ENCODE results near the gene GRP.

GRP gene

GRCh38 chr18:59202258-59202820 is 17.6 kb upstream of the GRP start:
- Histone ChIP-seq H3K4me1 (ENCODE audit: control insufficient read depth, insufficient read depth, low read length) (no peaks in the 10 kb centered on the region), H3K9ac (ENCODE audit: low read length in 2 of 2) (no peak overlapping the region), H3K4me3 (ENCODE audit: low read length in 2 of 2) (no peak overlapping the region), H3K27ac (ENCODE audit: low read length) (no peak overlapping the region), H3K36me3 (ENCODE audit: control insufficient read depth in 2 of 2, insufficient read depth in 2 of 2, low read length in 2 of 2) (no peaks in the 10 kb centered on the region), H3K27me3 (ENCODE audit: control insufficient read depth in 1 of 2, insufficient read depth in 2 of 2, low read length in 2 of 2) (peaks cover 0 to 7% of the 10 kb centered on the region in 2 donors), H3K9me3 (ENCODE audit: control insufficient read depth in 2 of 2, low read length in 2 of 2) (no peaks in the 10 kb centered on the region)

GRCh38 chr18:59207506-59207905 is 12.5 kb upstream of the GRP start:
- no peaks in the 10 kb centered on the region for H3K36me3 ChIP-seq (ENCODE audit: control insufficient read depth in 2 of 2, insufficient read depth in 2 of 2, low read length in 2 of 2)
- H3K27me3 ChIP-seq (ENCODE audit: control insufficient read depth in 1 of 2, insufficient read depth in 2 of 2, low read length in 2 of 2), result peaks cover 0 to 5% of the 10 kb centered on the region in 2 donors
- H3K9me3 ChIP-seq (ENCODE audit: control insufficient read depth in 2 of 2, low read length in 2 of 2), result no peaks in the 10 kb centered on the region
- no peak overlapping the region for H3K4me3 ChIP-seq (ENCODE audit: low read length in 2 of 2)
- no peaks in the 10 kb centered on the region for H3K4me1 ChIP-seq (ENCODE audit: control insufficient read depth, insufficient read depth, low read length)
- no peak overlapping the region for H3K27ac ChIP-seq (ENCODE audit: low read length)
- H3K9ac ChIP-seq (ENCODE audit: low read length in 2 of 2), result no peak overlapping the region

DNA sequence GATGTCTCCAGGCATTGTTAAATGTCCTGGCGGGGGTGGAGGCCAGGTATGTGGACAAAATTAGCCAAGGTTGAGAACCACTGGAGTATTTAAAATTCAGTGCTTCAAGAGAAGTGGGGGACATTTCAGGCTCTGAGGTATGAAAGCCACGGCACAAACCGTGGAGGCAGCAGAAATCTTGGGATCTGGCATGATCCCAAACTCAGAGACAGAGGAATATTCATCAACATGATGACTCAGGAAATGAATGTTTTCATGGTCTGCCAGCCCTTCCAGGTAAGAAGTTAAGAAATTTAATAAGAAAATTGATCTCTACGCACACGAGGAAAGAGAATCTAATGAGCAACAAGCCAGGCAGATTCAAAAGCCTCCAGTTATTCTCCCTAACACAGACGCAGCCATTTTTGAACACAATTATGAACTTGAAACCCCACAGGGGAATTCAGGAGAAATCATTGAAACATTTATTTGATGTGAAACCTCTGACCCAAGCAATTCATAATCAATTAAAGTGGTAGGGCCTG is 11.3 kb upstream of the GRP start:
- H3K4me1 ChIP-seq (ENCODE audit: control insufficient read depth, insufficient read depth, low read length), result no peaks in the 10 kb centered on the region
- H3K4me3 ChIP-seq (ENCODE audit: low read length in 2 of 2), result no peak overlapping the region
- H3K36me3 ChIP-seq (ENCODE audit: control insufficient read depth in 2 of 2, insufficient read depth in 2 of 2, low read length in 2 of 2), result no peaks in the 10 kb centered on the region
- H3K9me3 ChIP-seq (ENCODE audit: control insufficient read depth in 2 of 2, low read length in 2 of 2), result no peaks in the 10 kb centered on the region
- no peak overlapping the region for H3K27ac ChIP-seq (ENCODE audit: low read length)
- peaks cover 0 to 5% of the 10 kb centered on the region in 2 donors for H3K27me3 ChIP-seq (ENCODE audit: control insufficient read depth in 1 of 2, insufficient read depth in 2 of 2, low read length in 2 of 2)
- no peak overlapping the region for H3K9ac ChIP-seq (ENCODE audit: low read length in 2 of 2)

GRCh38 chr18:59210299-59210698 is 9.7 kb upstream of the GRP start:
- peaks cover 0 to 8% of the 10 kb centered on the region in 2 donors for H3K27me3 ChIP-seq (ENCODE audit: control insufficient read depth in 1 of 2, insufficient read depth in 2 of 2, low read length in 2 of 2)
- H3K9me3 ChIP-seq (ENCODE audit: control insufficient read depth in 2 of 2, low read length in 2 of 2), result no peaks in the 10 kb centered on the region
- no peak overlapping the region for H3K9ac ChIP-seq (ENCODE audit: low read length in 2 of 2)
- H3K36me3 ChIP-seq (ENCODE audit: control insufficient read depth in 2 of 2, insufficient read depth in 2 of 2, low read length in 2 of 2), result no peaks in the 10 kb centered on the region
- H3K4me3 ChIP-seq (ENCODE audit: low read length in 2 of 2), result no peak overlapping the region
- no peaks in the 10 kb centered on the region for H3K4me1 ChIP-seq (ENCODE audit: control insufficient read depth, insufficient read depth, low read length)
- no peak overlapping the region for H3K27ac ChIP-seq (ENCODE audit: low read length)

GRCh38 chr18:59211629-59212028 is 8.3 kb upstream of the GRP start:
- H3K27ac ChIP-seq (ENCODE audit: low read length), result no peak overlapping the region
- no peaks in the 10 kb centered on the region for H3K4me1 ChIP-seq (ENCODE audit: control insufficient read depth, insufficient read depth, low read length)
- peaks cover 0 to 5% of the 10 kb centered on the region in 2 donors for H3K27me3 ChIP-seq (ENCODE audit: control insufficient read depth in 1 of 2, insufficient read depth in 2 of 2, low read length in 2 of 2)
- no peak overlapping the region for H3K4me3 ChIP-seq (ENCODE audit: low read length in 2 of 2)
- H3K36me3 ChIP-seq (ENCODE audit: control insufficient read depth in 2 of 2, insufficient read depth in 2 of 2, low read length in 2 of 2), result no peaks in the 10 kb centered on the region
- H3K9ac ChIP-seq (ENCODE audit: low read length in 2 of 2), result no peak overlapping the region
- H3K9me3 ChIP-seq (ENCODE audit: control insufficient read depth in 2 of 2, low read length in 2 of 2), result no peaks in the 10 kb centered on the region

GRCh38 chr18:59218018-59218417 is 1.9 kb upstream of the GRP start:
- H3K36me3 ChIP-seq (ENCODE audit: control insufficient read depth in 2 of 2, insufficient read depth in 2 of 2, low read length in 2 of 2), result no peaks in the 10 kb centered on the region
- H3K27ac ChIP-seq (ENCODE audit: low read length), result no peak overlapping the region
- H3K9ac ChIP-seq (ENCODE audit: low read length in 2 of 2), result no peak overlapping the region
- H3K27me3 ChIP-seq (ENCODE audit: control insufficient read depth in 1 of 2, insufficient read depth in 2 of 2, low read length in 2 of 2), result peaks cover 31 to 41% of the 10 kb centered on the region in 2 donors
- no peaks in the 10 kb centered on the region for H3K9me3 ChIP-seq (ENCODE audit: control insufficient read depth in 2 of 2, low read length in 2 of 2)
- H3K4me1 ChIP-seq (ENCODE audit: control insufficient read depth, insufficient read depth, low read length), result peaks cover 7% of the 10 kb centered on the region
- no peak overlapping the region for H3K4me3 ChIP-seq (ENCODE audit: low read length in 2 of 2)

DNA sequence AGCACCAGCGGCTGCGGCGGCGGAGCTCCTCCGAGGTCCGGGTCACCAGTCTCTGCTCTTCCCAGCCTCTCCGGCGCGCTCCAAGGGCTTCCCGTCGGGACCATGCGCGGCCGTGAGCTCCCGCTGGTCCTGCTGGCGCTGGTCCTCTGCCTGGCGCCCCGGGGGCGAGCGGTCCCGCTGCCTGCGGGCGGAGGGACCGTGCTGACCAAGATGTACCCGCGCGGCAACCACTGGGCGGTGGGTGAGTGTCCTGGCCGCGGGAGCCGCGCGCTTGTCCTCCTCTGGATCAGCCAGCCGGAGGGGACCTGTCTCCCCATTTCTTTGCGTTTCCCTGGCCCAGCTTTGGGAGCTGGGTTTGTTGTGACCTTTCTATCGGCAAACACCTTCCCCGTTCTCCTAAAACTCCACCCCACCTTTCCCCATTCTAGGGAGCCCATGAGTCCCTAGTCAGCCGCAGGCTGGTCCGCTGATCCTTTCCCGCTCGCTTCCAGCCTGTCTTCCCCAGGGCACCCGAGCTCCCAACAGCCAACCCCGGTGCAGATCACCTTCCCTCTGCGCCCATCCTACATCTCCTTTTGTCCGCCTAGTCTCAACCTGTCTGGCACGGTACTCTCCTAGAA is 316 bp downstream of the GRP start:
- Histone ChIP-seq H3K9ac (ENCODE audit: low read length in 2 of 2) (no peak overlapping the region), H3K36me3 (ENCODE audit: control insufficient read depth in 2 of 2, insufficient read depth in 2 of 2, low read length in 2 of 2) (no peaks in the 10 kb centered on the region), H3K27me3 (ENCODE audit: control insufficient read depth in 1 of 2, insufficient read depth in 2 of 2, low read length in 2 of 2) (peaks cover 31 to 42% of the 10 kb centered on the region in 2 donors), H3K27ac (ENCODE audit: low read length) (no peak overlapping the region), H3K9me3 (ENCODE audit: control insufficient read depth in 2 of 2, low read length in 2 of 2) (no peaks in the 10 kb centered on the region), H3K4me3 (ENCODE audit: low read length in 2 of 2) (no peak overlapping the region), H3K4me1 (ENCODE audit: control insufficient read depth, insufficient read depth, low read length) (peaks cover 7% of the 10 kb centered on the region)

DNA sequence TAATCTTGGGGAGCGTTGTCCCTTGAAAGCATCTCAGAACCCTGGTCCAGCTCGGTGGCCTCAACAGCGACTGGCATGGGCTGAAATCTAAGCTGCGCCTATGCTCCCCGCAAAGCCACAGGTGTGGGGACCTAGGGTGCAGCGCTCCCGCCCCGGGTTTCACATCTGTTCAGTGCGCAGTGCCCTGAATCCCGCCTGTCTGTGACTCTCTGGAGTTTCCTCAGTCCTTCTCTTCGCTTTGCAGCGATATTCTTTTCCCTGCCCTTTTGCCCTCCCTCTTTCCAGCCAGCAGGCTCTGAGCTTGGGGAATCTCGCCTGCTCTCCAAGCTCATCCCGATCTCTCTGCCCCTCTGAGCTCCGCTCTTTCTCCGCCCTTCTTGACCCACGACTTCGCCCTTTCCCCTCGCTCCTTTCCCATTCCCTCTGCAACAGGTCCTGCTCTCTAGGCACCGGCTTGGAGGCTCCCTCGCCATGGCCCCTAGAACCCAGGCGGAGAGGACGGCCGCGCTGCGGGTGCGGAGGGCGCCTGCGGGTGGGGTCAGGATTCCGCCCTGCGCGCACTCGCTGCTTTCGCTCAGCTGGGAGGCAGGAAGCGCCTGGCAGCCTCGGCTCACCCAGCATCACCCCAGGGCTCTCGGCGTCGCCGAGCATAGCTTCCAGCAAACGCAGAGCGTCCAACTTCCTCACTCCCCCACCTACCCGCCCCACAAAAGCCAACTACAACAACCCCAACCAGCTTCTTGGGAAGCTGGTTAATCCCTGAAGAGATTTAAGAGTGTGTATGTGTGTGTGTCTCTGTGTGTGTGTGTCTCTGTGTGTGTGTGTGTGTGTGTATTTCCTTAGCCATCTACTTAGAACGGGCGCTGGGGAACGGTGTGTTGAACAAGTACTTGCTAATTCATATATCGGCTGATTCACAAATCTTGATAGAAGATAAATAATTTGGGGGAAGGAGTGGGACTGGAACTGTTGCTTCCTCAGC is 1.1 kb downstream of the GRP start:
- no peaks in the 10 kb centered on the region for H3K9me3 ChIP-seq (ENCODE audit: control insufficient read depth in 2 of 2, low read length in 2 of 2)
- H3K4me3 ChIP-seq (ENCODE audit: low read length in 2 of 2), result no peak overlapping the region
- no peak overlapping the region for H3K27ac ChIP-seq (ENCODE audit: low read length)
- no peaks in the 10 kb centered on the region for H3K36me3 ChIP-seq (ENCODE audit: control insufficient read depth in 2 of 2, insufficient read depth in 2 of 2, low read length in 2 of 2)
- H3K9ac ChIP-seq (ENCODE audit: low read length in 2 of 2), result no peak overlapping the region
- H3K4me1 ChIP-seq (ENCODE audit: control insufficient read depth, insufficient read depth, low read length), result peaks cover 7% of the 10 kb centered on the region
- H3K27me3 ChIP-seq (ENCODE audit: control insufficient read depth in 1 of 2, insufficient read depth in 2 of 2, low read length in 2 of 2), result peaks cover 31 to 42% of the 10 kb centered on the region in 2 donors

- H3K9ac ChIP-seq (ENCODE audit: low read length in 2 of 2), result no peak overlapping the region
- H3K27me3 ChIP-seq (ENCODE audit: control insufficient read depth in 1 of 2, insufficient read depth in 2 of 2, low read length in 2 of 2), result peaks cover 31 to 40% of the 10 kb centered on the region in 2 donors
- no peaks in the 10 kb centered on the region for H3K36me3 ChIP-seq (ENCODE audit: control insufficient read depth in 2 of 2, insufficient read depth in 2 of 2, low read length in 2 of 2)
- peaks cover 7% of the 10 kb centered on the region for H3K4me1 ChIP-seq (ENCODE audit: control insufficient read depth, insufficient read depth, low read length)
- no peak overlapping the region for H3K4me3 ChIP-seq (ENCODE audit: low read length in 2 of 2)
- no peaks in the 10 kb centered on the region for H3K9me3 ChIP-seq (ENCODE audit: control insufficient read depth in 2 of 2, low read length in 2 of 2)
- H3K27ac ChIP-seq (ENCODE audit: low read length), result no peak overlapping the region
Measured at GRCh38 chr18:59222341-59222740, 2.4 kb downstream of the GRP start.

GRCh38 chr18:59228351-59228750 is 8.4 kb downstream of the GRP start:
- H3K27me3 ChIP-seq (ENCODE audit: control insufficient read depth in 1 of 2, insufficient read depth in 2 of 2, low read length in 2 of 2), result peaks cover 0 to 4% of the 10 kb centered on the region in 2 donors
- H3K36me3 ChIP-seq (ENCODE audit: control insufficient read depth in 2 of 2, insufficient read depth in 2 of 2, low read length in 2 of 2), result no peaks in the 10 kb centered on the region
- H3K27ac ChIP-seq (ENCODE audit: low read length), result no peak overlapping the region
- H3K4me1 ChIP-seq (ENCODE audit: control insufficient read depth, insufficient read depth, low read length), result no peaks in the 10 kb centered on the region
- no peak overlapping the region for H3K9ac ChIP-seq (ENCODE audit: low read length in 2 of 2)
- H3K9me3 ChIP-seq (ENCODE audit: control insufficient read depth in 2 of 2, low read length in 2 of 2), result no peaks in the 10 kb centered on the region
- no peak overlapping the region for H3K4me3 ChIP-seq (ENCODE audit: low read length in 2 of 2)

Data from stomach smooth muscle (tissue), 2 donors.